HT-29 (cell line): ENCODE results near the gene DLG1. TPM values are rescaled to one million over a fixed set of nuclear protein-coding genes. Genes with fewer than 3 reads are reported as not detected.

ENCODE experiments used
- DNase-seq: peaks from one replicate; pipeline ENCODE4 v3.0.0-alpha.2; 2015; ENCODE audit warnings: low spot score
- total RNA-seq: library from RNA; depleted of rRNA; stranded (reverse); fragments of >200 nt; shearing (Covaris generic); gene quantifications from 2 replicates; pipeline ENCODE4 v1.2.3, GENCODE V29; 2014; rRNA removed

The DLG1 gene
- 36.7 and 53.7 TPM in 2 replicates for total RNA-seq

DNA sequence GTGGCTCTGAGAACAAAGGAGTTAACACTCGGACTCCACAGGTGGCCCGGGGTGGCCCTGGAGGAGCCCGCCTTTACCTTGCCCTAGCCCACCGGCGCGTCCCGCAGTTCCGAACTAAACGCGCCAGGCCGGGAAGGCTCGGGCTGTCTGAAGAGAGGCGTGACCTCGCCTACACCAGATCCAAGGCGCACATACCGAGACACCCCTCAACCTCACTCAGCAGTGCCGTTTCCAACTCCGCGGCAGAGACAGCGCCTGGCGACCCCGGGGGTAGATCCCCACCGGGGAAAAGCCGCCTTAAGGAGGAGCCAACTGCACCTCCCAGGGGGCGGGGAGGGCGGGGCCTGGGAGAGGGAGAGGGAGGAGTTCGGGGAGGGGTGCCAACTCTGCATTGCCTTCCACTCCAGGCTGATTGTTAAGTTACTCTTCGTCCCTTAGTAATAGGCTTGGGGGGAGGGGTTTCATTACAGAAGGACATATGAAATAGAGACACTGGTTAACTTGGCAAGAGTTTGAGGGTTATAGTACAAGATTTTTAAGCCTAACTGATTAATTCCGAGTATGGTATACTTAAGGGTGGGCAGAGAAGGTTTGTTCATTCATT is at the start of gene DLG1:
DLG1 (minus strand) TSS at position 272 of the 604 bp plus-strand sequence. CDS start 1,408 bp downstream, outside the sequence.
- peak; percentile 96 for DNase-seq

- DNase-seq: no peak
Observed at GRCh38 chr3:197348014-197348413, 49.6 kb upstream of the DLG1 start.

DNA sequence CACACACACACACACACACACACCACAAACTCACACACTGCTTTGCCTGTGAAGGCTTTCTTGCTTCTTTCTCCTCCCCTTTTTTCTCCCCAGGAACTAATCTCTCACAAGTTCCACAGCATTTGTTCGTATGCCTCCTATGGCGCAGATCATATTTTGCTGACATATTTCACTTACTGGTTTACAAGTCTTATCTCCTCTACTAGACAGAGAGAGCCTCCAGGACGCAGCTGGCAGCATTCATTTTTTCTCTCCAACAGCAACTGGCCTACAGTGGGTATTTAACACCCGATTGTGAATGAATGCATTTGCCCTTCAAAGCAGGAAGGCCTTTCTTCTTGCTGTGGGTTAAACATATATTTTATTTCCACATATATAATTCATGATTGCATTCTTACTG is 47.0 kb upstream of the DLG1 start:
- DNase-seq: no peak

GRCh38 chr3:197344582-197345318 is 46.3 kb upstream of the DLG1 start:
- no peak for DNase-seq

DNA sequence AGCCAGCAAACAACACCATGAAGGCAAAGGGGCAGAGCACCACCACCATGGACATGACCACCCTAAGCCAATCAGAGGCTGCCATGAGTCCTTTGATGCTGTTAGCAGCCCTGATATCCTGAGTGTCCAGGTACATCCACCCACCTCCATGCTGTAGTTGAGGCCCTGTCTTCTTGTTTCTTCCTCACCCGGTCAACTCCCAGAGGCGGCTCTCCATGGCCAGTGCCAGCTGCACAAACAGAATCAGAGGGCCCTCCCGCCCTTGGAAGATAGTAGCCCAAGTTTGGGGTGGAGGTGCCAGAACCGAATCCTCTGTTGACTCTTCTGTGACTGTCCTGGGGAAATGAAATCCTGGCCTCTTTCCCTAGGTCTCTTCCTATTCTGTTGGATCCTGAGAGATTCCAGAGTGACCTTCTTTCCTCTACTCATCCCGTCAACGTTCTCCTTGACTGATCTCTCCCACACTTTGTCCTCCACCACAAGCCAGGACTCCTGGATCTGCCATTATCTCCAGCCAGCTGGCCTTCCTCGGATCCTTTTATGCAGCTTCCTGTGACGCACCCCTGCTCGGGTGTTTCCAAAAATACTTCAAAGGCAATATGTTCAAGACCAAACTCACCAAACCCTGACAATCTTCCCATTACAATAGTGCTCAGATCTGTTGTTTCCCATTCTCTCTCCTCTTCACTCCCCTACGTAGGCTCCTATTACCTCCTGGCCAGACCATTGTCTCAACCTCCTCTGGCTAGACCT is 45.4 kb upstream of the DLG1 start:
- no peak for DNase-seq

DNA sequence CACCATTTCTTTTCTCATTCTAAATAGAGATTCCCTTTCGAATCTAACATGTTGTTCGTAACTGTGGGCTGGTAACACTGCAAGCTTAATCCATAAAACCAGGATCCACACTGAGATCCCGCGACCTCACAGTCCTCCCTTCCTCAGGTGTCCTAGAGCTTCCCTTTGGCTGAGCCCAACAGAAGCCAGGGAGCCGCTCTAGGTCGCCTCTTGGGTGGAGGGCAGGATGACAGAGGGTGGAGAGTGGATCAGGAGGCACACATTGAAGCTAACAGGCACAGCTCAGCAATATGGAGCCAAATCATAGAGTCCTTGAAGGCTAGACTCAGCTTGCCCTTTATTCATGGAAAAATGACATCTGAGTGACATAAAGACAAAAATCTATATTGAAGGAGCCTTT is 44.7 kb upstream of the DLG1 start:
- no peak for DNase-seq

- DNase-seq: no peak
Observed at GRCh38 chr3:197340521-197340871, 42.1 kb upstream of the DLG1 start.

- no peak for DNase-seq
Observed at GRCh38 chr3:197339841-197340520, 41.6 kb upstream of the DLG1 start.

DNA sequence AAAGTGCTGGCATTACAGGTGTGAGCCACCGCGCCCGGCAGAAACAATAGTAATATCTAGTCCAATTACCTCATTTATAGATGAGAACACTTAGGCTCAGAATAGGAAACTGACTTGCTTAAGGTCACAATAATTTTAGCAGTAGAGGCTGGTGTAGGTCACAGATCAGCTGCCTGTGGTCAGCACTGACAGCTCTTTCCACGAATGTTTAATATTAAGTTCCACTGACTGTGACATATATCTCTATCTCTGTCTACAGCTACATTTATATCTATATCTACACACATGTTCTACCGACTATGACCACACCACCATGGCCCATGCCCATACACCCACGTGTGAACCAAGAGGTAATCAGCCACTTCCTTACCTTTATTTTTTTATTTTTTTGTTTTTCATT is 40.2 kb upstream of the DLG1 start:
- no peak for DNase-seq

GRCh38 chr3:197337656-197338055 is 39.2 kb upstream of the DLG1 start:
- DNase-seq: no peak

DNA sequence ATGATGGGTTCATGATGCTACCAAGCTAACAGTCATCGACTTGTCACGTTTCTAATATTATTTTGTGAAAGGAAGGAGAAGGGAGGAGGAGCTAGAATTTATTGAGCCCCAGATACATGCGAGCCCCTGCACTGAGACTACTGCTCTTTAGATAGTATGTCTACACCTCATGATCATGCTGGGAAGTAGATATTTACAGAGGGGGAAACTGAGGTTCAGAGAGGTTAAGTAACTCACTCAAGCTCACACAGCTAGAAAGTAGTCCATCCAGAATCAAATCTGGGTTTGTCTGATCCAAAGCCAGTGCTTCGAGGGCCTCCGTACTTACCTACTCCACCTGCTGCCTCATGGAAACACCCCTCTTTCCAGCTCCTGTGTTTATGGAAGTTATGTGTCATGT is 38.8 kb upstream of the DLG1 start:
- DNase-seq: no peak

DNA sequence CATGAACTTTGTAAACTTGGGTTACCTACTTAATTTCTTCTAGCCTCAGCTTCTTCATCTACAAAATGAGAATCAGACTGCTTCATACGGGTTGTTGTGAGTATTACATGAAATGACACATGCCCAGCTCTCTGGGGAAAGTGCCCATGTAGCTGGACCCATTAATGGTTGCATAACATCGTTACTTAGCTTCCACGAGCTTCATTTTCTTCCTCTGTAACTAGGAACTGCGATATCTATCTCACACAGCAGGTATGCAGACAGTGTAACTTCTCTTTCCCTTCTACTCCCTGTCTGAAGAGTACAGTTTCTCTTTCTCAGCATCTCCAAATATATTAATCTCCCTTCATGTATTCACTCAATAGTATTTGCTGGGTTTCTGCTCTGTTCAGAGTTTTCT is 37.9 kb upstream of the DLG1 start:
- DNase-seq: no peak

GRCh38 chr3:197335428-197336132 is 37.2 kb upstream of the DLG1 start:
- no peak for DNase-seq

- no peak for DNase-seq
Observed at GRCh38 chr3:197333901-197334639, 35.7 kb upstream of the DLG1 start.

DNA sequence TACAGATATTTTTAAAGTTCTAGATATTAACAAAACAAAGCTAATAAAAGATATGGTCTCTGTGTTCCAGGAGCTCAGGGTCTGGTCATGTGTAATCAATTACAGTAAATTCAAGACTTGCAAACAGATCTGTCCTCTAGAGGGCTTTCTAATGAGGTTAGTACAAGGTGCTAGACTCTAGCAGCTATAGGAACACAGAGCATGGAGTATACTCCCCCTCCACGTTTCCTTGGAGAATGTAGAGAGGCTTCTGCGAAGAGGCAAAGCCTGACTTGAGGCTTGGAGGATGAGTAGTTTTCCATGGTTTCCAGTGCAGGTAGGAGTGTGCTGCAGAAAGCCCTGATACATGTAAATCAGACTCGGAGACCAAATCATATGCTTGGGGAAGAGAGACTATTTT is 32.7 kb upstream of the DLG1 start:
- DNase-seq: peak; percentile 7

- DNase-seq: no peak
Observed at GRCh38 chr3:197329382-197329781, 31.0 kb upstream of the DLG1 start.

DNA sequence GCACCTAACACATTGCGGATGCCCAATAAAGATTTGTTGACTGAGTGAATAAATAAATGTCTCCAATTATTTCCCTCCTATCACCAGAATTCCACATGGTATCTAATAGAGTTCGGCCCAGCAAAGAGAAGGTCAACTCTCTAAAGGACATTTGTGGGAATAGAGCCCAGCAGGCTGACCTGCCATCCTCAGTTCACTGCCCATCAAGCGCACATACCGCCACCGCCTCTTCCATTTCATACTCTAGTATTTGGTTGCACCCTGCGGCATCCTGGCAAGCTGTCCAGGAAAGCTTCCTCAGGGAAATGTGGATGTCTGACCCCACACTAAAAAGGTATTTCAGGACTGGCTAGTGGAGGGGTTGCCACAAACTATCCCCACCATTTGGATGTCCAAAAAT is 29.8 kb upstream of the DLG1 start:
- DNase-seq: no peak

- no peak for DNase-seq
Observed at GRCh38 chr3:197327701-197328100, 29.3 kb upstream of the DLG1 start.

DNA sequence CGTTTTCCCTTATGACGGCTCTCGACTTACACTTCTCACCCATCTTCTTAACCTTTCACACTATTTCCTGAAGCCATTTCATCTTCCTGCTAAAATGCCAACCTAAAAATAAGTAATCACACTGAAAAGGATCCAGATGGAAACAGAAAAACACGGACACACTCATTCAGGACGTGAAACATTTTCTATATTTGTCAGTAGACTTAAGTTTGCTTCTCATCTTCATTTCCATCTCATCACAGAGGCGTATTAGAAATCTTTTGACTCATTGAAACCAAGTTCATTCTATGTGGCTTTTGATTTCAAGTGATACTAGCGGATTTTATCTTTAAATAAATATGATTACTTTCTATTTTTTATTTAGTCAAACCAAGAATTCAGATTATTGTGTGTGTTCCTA is 27.4 kb upstream of the DLG1 start:
- no peak for DNase-seq

DNA sequence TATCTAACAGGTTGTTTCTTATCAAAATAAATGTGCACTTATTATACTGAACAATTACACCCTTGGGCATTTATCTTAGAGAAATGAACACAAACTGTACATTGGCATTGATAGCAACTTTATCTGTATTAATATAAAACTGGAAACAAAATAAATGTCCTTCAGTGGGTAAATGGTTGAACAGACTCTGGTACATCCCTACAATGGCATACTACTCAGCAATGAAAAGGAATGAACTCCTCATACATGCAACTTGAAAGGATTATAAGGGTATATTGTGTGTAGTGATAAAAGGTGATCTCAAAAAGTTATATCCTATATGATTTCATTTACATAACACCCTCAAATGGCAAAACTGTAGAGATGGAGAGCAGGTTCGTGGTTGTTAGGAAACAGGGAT is 23.7 kb upstream of the DLG1 start:
- DNase-seq: no peak

DNA sequence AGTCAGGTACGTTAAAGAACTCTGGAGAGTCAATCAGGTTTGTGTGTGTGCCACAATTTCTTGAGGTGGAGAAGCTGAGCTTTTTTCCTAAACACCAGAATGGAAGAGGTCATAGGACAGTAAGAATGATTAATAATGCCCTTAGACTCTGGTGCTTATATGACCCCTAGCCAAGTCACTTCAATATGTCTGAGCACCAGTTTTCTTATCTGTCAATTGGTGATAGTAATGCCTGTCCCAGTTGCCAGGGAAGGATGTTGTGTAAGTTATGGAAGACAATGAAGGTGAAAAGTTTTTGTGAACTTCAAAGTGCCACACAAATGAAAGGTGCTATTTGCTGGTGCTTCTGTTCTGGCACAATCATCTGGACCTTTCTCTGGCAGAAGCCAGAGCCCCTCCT is 22.2 kb upstream of the DLG1 start:
- no peak for DNase-seq
